ENCODE results near the gene MYO7B.

The MYO7B gene

DNA sequence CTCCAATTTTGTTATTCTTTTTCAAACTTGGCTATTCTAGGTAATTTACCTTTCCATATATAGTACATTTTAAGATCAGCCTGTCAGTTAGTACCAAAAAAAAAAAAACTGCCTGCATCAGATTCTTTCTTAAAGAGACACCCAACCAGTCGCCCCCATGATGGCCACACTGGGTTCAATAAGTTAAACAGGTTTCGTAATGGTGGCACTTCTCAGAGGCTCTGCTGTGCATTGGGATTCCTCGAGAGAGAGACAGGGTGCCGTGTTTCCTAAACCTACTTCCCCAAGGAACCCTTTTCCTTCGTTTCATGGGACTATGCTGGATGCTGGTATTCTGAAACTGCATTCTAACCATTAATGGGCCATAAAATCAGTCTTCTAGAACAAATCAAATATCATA lies 37.4 kb downstream of the MYO7B start:
- H3K79me2 ChIP-seq (ENCODE audit: low read length): no peaks in the 10 kb centered on the region
- H3K4me2 ChIP-seq (ENCODE audit: low read length): no peak overlapping the region
- no peaks in the 10 kb centered on the region for H3K36me3 ChIP-seq (replicated peaks; ENCODE audit: low read depth, low read length)
- H4K20me1 ChIP-seq (ENCODE audit: insufficient read depth, low read length): no peaks in the 10 kb centered on the region
- H3K27ac ChIP-seq (ENCODE audit: low read length): no peak overlapping the region
- H3K9me3 ChIP-seq (ENCODE audit: insufficient read depth, low read length): no peaks in the 10 kb centered on the region
- H2AFZ ChIP-seq (ENCODE audit: low read depth, low read length): no peak overlapping the region
- H3K4me3 ChIP-seq (ENCODE audit: low read length): no peak overlapping the region
- H3K4me1 ChIP-seq (ENCODE audit: low read length): no peaks in the 10 kb centered on the region
- TF ChIP-seq EZH2phosphoT487 (IDR thresholded peaks at IDR 0.05; ENCODE audit: low read depth) (no peak), CTCF (IDR thresholded peaks at IDR 0.05; ENCODE audit: low read depth, low read length) (no peak)
- no peak overlapping the region for H3K9ac ChIP-seq (ENCODE audit: low read length)
- peaks cover 26% of the 10 kb centered on the region; the same call in 1 of the 2 replicates for H3K27me3 ChIP-seq (ENCODE audit: low read depth, low read length)

GRCh38 chr2:127573298-127573697 lies 37.8 kb downstream of the MYO7B start:
- Histone ChIP-seq H3K27ac (ENCODE audit: low read length) (no peak overlapping the region), H3K4me2 (ENCODE audit: low read length) (no peak overlapping the region), H3K9me3 (ENCODE audit: insufficient read depth, low read length) (no peaks in the 10 kb centered on the region), H3K79me2 (ENCODE audit: low read length) (no peaks in the 10 kb centered on the region), H3K4me1 (ENCODE audit: low read length) (no peaks in the 10 kb centered on the region), H3K4me3 (ENCODE audit: low read length) (no peak overlapping the region), H3K9ac (ENCODE audit: low read length) (no peak overlapping the region), H3K27me3 (ENCODE audit: low read depth, low read length) (peaks cover 26% of the 10 kb centered on the region; the same call in 1 of the 2 replicates), H4K20me1 (ENCODE audit: insufficient read depth, low read length) (no peaks in the 10 kb centered on the region), H2AFZ (ENCODE audit: low read depth, low read length) (no peak overlapping the region), H3K36me3 (replicated peaks; ENCODE audit: low read depth, low read length) (no peaks in the 10 kb centered on the region)
- TF ChIP-seq EZH2phosphoT487 (IDR thresholded peaks at IDR 0.05; ENCODE audit: low read depth): no peak
- TF ChIP-seq CTCF (IDR thresholded peaks at IDR 0.05; ENCODE audit: low read depth, low read length): no peak

DNA sequence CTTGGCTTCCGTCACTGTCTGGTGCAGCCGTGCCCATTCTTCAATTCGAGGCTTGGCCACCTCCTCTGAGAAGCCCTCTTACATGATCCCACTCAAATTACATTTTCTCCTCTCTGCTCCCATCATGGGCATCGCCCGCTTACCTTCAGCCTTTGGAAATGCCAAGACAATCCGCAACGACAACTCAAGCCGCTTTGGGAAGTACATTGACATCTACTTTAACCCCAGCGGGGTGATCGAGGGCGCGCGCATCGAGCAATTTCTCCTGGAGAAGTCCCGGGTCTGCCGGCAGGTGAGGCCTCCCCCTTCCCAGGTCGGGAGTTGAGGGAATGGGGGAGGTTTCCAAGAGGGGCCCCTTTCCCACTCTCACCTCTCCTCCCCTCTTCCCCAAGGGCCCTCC lies 38.3 kb downstream of the MYO7B start:
- Histone ChIP-seq H3K9ac (ENCODE audit: low read length) (no peak overlapping the region), H3K27ac (ENCODE audit: low read length) (no peak overlapping the region), H3K4me3 (ENCODE audit: low read length) (no peak overlapping the region), H3K4me2 (ENCODE audit: low read length) (no peak overlapping the region), H3K27me3 (ENCODE audit: low read depth, low read length) (peaks cover 26% of the 10 kb centered on the region; the same call in 1 of the 2 replicates), H3K4me1 (ENCODE audit: low read length) (no peaks in the 10 kb centered on the region), H3K79me2 (ENCODE audit: low read length) (no peaks in the 10 kb centered on the region), H3K36me3 (replicated peaks; ENCODE audit: low read depth, low read length) (no peaks in the 10 kb centered on the region), H4K20me1 (ENCODE audit: insufficient read depth, low read length) (no peaks in the 10 kb centered on the region), H2AFZ (ENCODE audit: low read depth, low read length) (no peak overlapping the region), H3K9me3 (ENCODE audit: insufficient read depth, low read length) (no peaks in the 10 kb centered on the region)
- no peak for TF ChIP-seq EZH2phosphoT487 (IDR thresholded peaks at IDR 0.05; ENCODE audit: low read depth)
- no peak for TF ChIP-seq CTCF (IDR thresholded peaks at IDR 0.05; ENCODE audit: low read depth, low read length)

GRCh38 chr2:127574656-127575055 lies 39.2 kb downstream of the MYO7B start:
- H3K9ac ChIP-seq (ENCODE audit: low read length): no peak overlapping the region
- H2AFZ ChIP-seq (ENCODE audit: low read depth, low read length): no peak overlapping the region
- peaks cover 24% of the 10 kb centered on the region; the same call in 1 of the 2 replicates for H3K27me3 ChIP-seq (ENCODE audit: low read depth, low read length)

More at GRCh38 chr2:127574656-127575055, 39.2 kb downstream of the MYO7B start:
- TF ChIP-seq CTCF (IDR thresholded peaks at IDR 0.05; ENCODE audit: low read depth, low read length) (no peak), EZH2phosphoT487 (IDR thresholded peaks at IDR 0.05; ENCODE audit: low read depth) (no peak)
- Histone ChIP-seq H3K4me2 (ENCODE audit: low read length) (no peak overlapping the region), H3K4me3 (ENCODE audit: low read length) (no peak overlapping the region), H3K36me3 (replicated peaks; ENCODE audit: low read depth, low read length) (no peaks in the 10 kb centered on the region), H3K4me1 (ENCODE audit: low read length) (no peaks in the 10 kb centered on the region), H3K9me3 (ENCODE audit: insufficient read depth, low read length) (no peaks in the 10 kb centered on the region), H3K27ac (ENCODE audit: low read length) (no peak overlapping the region), H4K20me1 (ENCODE audit: insufficient read depth, low read length) (no peaks in the 10 kb centered on the region), H3K79me2 (ENCODE audit: low read length) (no peaks in the 10 kb centered on the region)

Measured in OCI-LY3 (cell line).